GM18526 (cell line): Measurements from ENCODE around the gene HLA-DPA1.
A peak's percentile ranks its signal among the peaks of the same experiment; 100 is the strongest.

Source experiments
- POLR2A ChIP-seq: IDR thresholded peaks from 3 replicates; pipeline ENCODE4 v1.6.1; 2011; ENCODE audit not compliant: insufficient read length; ENCODE audit errors: extremely low read depth

The HLA-DPA1 gene

GRCh38 chr6:33049323-33050013 lies 24.0 kb downstream of the HLA-DPA1 start:
- no peak for TF ChIP-seq POLR2A

- TF ChIP-seq POLR2A = no peak
Measured at GRCh38 chr6:33040157-33040556, 33.3 kb downstream of the HLA-DPA1 start.

- no peak for TF ChIP-seq POLR2A
Measured at GRCh38 chr6:33036535-33036934, 36.9 kb downstream of the HLA-DPA1 start.

- no peak for TF ChIP-seq POLR2A
Measured at GRCh38 chr6:33034554-33034953, 38.9 kb downstream of the HLA-DPA1 start.

GRCh38 chr6:33030245-33030644 lies 43.2 kb downstream of the HLA-DPA1 start:
- TF ChIP-seq POLR2A = no peak

GRCh38 chr6:33029328-33030184 lies 43.9 kb downstream of the HLA-DPA1 start:
- TF ChIP-seq POLR2A = peak; percentile 37

- TF ChIP-seq POLR2A = no peak
Measured at GRCh38 chr6:33028220-33028849, 45.1 kb downstream of the HLA-DPA1 start.

- TF ChIP-seq POLR2A = no peak
Measured at GRCh38 chr6:33024521-33024920, 48.9 kb downstream of the HLA-DPA1 start.

GRCh38 chr6:33023536-33023935 lies 49.9 kb downstream of the HLA-DPA1 start:
- TF ChIP-seq POLR2A = no peak

GRCh38 chr6:33021917-33022316 lies 51.5 kb downstream of the HLA-DPA1 start:
- no peak for TF ChIP-seq POLR2A

GRCh38 chr6:33019372-33019771 lies 54.1 kb downstream of the HLA-DPA1 start:
- TF ChIP-seq POLR2A = no peak

- no peak for TF ChIP-seq POLR2A
Measured at GRCh38 chr6:33018904-33019303, 54.5 kb downstream of the HLA-DPA1 start.

GRCh38 chr6:33018418-33018817 lies 55.0 kb downstream of the HLA-DPA1 start:
- no peak for TF ChIP-seq POLR2A

GRCh38 chr6:33017694-33018353 lies 55.6 kb downstream of the HLA-DPA1 start:
- no peak for TF ChIP-seq POLR2A

GRCh38 chr6:33017018-33017417 lies 56.4 kb downstream of the HLA-DPA1 start:
- TF ChIP-seq POLR2A = no peak

- TF ChIP-seq POLR2A = no peak
Measured at GRCh38 chr6:33015798-33016197, 57.7 kb downstream of the HLA-DPA1 start.
